ENCODE data around the gene TC2N.

GRCh38 chr14:91778217-91778616, 89.1 kb downstream of the TC2N start:
- TF ChIP-seq, protein P1, sequence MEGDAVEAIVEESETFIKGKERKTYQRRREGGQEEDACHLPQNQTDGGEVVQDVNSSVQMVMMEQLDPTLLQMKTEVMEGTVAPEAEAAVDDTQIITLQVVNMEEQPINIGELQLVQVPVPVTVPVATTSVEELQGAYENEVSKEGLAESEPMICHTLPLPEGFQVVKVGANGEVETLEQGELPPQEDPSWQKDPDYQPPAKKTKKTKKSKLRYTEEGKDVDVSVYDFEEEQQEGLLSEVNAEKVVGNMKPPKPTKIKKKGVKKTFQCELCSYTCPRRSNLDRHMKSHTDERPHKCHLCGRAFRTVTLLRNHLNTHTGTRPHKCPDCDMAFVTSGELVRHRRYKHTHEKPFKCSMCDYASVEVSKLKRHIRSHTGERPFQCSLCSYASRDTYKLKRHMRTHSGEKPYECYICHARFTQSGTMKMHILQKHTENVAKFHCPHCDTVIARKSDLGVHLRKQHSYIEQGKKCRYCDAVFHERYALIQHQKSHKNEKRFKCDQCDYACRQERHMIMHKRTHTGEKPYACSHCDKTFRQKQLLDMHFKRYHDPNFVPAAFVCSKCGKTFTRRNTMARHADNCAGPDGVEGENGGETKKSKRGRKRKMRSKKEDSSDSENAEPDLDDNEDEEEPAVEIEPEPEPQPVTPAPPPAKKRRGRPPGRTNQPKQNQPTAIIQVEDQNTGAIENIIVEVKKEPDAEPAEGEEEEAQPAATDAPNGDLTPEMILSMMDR (conservative IDR thresholded peaks at IDR 0.05) = no peak
- no peak for TF ChIP-seq EZH2 (IDR thresholded peaks at IDR 0.05; ENCODE audit: low read depth)
